ENCODE data around the gene DDX11.
"Not testable (repeated sequence)": the region's sequence is repeated elsewhere in the genome, so short reads cannot be mapped to it uniquely, and the experiment has no call there.

The DDX11 gene

GRCh38 chr12:31067656-31068055, 6.0 kb upstream of the DDX11 start:
- not testable (repeated sequence) for DNase-seq (ENCODE audit: low read depth)

- DNase-seq (ENCODE audit: low read depth): not testable (repeated sequence)
Measured at GRCh38 chr12:31070971-31071740, 2.5 kb upstream of the DDX11 start.

- DNase-seq (ENCODE audit: low read depth): not testable (repeated sequence)
Measured at GRCh38 chr12:31072962-31073361, 698 bp upstream of the DDX11 start.

DNA sequence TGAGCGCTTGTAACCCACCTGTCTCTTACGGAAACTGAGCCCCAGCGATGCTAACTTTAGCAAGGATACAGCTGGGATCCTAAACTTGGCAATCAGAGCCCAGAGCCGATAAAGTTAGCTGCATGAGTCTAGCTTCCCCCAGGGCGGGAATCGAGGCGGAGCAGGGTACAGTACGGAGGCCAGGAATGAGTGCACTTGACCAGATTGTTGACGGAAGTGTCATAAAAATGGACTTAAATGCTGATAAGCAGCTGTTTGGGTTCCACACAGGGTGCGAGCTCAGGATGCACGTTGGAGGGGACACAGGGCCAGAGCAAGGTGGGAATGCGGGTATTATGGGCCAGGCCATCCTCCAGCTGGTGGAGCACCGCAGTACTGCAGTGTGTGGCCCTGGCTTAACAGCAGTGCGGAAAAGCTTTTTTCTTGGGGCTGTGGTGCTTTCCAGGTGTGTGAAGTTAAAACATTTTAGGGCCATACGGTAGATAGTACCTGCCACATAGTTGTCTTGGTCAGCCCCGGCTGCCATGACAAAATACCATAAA, 744 bp downstream of the DDX11 start:
- DNase-seq (ENCODE audit: low read depth): not testable (repeated sequence)

DNA sequence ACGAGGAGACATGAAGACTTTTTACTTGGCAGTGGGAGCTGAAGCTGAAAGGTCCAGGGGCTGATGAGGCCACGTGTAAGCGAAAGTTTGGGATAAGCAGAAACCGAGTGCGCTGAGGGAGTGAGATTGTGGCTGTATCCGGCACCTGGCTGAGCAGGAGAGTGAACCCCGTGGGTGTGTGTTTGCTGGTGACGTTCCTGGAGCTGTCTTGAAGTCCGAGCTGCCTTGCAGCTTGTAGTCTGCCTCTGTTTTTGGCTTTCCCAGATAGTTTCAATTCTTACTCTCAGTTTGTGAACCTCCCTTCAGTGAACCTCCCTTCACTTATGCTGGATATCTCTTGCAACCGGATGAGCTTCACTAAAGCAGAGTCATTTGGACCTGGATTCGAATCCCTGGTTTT, 2.5 kb downstream of the DDX11 start:
- DNase-seq (ENCODE audit: low read depth): not testable (repeated sequence)

- DNase-seq (ENCODE audit: low read depth): not testable (repeated sequence)
Measured at GRCh38 chr12:31077095-31077494, 3.4 kb downstream of the DDX11 start.

GRCh38 chr12:31077998-31078397, 4.3 kb downstream of the DDX11 start:
- DNase-seq (ENCODE audit: low read depth): not testable (repeated sequence)

DNA sequence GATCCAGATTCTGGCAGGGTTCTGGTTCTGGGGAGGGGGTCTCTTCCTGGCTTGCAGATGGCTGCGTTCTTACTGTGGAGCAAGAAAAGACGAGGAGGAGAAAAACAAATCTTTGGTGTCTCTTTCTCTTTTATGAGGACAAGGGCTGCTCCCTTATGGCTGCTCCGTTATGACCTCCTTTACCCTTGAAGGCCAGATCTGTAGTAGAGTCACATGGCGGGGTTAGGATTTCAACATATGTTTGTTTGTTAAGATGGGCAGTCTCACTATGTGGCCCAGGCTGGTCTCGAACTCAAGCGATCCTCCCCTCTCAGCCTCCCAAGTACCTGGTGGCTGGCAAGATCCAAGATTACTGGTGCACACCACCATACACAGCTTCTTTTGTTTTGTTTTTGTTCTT, 5.8 kb downstream of the DDX11 start:
- DNase-seq (ENCODE audit: low read depth): not testable (repeated sequence)

DNA sequence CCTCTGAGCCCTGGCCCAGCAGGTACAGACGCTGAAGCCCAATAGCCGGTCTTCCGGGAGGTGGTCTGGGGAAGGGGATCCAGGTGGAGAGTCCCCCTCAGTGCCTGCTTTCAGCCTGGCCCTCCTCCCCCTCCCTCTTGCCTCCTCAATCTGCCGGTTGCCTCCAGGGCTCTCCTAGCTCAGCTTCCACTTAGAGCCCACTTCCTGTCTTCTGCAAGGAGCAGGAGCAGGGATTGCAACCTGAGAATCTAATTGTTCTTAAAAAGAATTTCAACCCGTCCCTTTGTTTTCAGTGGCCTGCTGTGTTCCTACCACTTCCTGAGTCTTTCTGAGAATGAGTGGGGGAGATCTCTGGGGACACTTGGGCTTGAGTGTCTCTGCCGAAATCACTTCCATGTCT, 6.6 kb downstream of the DDX11 start:
- peak; percentile 10 for DNase-seq (ENCODE audit: low read depth)

DNA sequence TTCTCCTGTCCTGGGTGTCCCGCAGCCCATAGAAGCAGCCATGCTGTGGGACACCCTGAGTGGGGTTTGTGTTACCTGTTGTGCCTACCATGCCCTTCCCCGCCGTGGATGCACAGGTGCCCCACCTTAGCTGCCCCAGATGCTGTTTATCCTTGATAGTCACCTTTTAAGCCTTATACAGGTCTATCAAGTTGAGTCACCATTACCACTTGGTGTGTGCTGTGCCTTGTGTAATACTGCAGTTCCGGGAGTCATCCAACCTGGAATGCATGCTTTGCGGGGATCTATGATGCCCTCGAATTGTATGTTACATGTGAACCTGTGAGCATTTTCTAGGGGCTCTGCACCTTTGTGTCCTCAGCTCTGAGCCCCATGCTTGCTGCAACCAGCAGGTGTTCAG, 7.6 kb downstream of the DDX11 start:
- DNase-seq (ENCODE audit: low read depth): not testable (repeated sequence)

- not testable (repeated sequence) for DNase-seq (ENCODE audit: low read depth)
Measured at GRCh38 chr12:31084241-31084640, 10.6 kb downstream of the DDX11 start.

- not testable (repeated sequence) for DNase-seq (ENCODE audit: low read depth)
Measured at GRCh38 chr12:31086032-31086431, 12.4 kb downstream of the DDX11 start.

DNA sequence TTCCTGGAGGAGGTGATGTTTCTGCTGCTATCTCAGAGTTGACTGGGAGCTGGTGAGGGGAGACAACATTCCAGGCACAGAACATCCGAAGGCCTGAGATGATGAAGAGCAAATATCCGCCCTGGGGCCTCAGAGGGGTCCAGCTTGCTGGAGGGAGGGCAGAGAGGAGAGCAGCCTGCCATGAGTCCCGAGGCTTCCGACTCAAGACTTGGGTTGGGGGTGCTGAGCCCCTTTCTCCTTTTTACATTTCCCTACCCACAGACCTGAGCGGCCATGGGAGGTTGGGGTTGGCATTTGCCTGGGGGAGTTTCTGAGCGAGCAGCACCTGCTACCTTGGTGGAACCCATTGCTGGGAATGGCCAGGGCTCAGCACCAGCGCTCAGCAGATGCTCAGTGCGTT, 13.8 kb downstream of the DDX11 start:
- DNase-seq (ENCODE audit: low read depth): not testable (repeated sequence)

DNA sequence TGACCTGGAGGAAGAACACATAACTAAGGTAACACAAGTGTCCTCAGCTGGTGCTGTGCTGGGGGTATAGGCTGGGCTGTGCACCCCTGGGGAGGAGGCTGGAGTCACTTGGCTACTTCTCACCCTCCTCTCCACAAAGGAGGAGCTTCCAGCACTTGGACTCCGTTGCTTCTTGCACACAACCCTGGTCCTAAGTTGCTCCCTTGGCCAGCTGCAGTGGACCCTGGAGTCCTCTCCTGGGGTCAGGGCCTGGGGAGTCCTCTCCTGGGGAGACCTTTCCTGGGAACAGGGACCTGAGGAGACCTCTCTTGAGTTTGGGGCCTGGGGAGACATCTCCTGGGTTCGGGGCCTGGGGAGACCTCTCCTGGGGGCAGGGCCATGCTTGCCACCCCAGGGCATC, 14.3 kb downstream of the DDX11 start:
- not testable (repeated sequence) for DNase-seq (ENCODE audit: low read depth)

GRCh38 chr12:31089072-31089471, 15.4 kb downstream of the DDX11 start:
- no peak for DNase-seq (ENCODE audit: low read depth)

- DNase-seq (ENCODE audit: low read depth): not testable (repeated sequence)
Measured at GRCh38 chr12:31091629-31092028, 18.0 kb downstream of the DDX11 start.

DNA sequence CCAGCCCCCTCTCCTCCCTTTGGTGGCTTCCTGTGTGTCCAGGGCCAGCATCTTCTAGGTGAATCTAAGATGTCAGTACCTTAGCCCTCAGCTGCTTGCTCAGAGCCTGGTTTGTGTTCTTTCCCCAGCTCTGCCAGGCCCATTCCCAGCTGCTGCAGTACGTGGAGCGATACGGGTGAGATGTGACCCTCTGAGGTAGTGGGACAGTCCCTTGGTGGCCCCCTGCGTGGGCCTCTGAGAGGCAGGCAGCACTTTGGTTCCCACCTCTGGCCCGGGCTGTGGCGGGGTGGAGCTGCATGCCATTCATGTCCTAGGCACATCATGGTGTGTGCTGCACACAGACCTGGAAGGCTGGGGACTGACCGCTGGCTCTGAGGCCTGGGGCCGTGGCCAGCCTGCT, 19.1 kb downstream of the DDX11 start:
- DNase-seq (ENCODE audit: low read depth): not testable (repeated sequence)

DNA sequence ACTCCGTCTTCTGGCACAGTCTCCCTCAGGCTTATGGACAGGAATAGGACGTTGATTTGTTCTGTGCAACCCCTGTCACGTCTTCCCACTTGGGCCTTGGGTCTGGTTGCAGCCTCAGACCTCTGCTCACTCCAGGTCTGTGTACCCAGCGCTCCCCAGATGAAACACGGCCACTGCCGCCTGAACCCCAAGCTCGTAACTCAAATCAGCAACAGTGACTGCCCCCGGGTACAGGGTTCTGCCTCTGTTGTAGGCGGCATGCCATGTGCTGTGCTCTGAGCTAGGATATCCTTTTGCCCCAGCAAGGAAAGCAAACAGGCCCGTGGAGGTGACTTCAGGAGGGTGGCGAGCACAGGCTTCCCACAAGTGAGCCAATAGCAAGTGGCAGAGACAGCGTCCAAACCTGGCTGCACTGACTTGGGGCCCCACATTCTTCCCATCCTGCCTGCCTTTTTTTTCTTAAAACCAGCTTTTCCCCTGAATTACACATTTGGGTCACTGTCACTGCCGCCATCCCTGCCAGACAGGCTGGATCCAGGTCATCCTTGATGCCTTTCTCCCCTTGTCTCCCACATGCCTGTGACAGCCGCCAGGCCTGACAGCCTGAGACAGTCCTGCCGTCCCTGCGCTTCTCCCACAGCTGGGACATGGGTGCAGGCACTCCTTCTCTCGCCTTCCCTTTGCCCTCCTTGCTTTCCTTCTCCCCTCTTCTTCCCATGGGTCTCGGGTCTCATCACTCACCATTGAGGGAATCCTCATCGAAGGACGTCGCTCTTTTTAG, 21.6 kb downstream of the DDX11 start:
- not testable (repeated sequence) for DNase-seq (ENCODE audit: low read depth)

DNA sequence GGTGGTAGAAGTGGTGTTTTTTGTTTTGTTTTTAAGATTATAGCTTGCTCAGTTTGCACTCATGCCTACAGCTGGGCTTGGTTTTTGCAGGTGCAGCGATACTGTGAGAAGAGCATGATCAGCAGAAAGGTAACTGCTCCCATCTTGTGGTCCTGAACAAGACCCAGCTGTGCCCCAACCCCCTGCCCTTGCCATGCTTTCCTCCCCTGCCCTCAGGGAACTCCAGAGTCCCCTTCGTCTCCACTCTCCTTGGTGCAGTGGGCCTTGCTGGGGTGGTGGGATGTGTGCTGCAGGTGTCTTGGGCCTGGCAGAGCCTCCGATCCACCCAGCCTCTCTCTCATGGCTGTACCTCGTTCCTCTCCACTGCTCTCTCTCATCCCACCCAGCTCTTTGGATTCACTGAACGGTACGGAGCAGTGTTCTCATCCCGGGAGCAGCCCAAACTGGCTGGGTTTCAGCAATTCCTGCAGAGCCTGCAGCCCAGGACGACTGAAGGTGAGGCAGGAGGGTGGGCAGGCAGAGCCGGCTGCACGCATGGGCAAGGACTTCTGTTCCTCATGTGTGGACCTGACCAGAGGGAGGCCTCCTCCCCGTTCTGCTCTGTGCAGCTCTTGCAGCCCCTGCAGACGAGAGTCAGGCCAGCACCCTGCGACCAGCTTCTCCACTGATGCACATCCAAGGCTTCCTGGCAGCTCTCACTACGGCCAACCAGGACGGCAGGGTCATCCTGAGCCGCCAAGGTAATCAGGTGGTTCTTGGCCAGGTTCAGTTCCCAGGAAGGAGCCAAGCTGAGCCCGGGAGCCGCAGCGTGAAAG, 22.8 kb downstream of the DDX11 start:
- DNase-seq (ENCODE audit: low read depth): not testable (repeated sequence)

GRCh38 chr12:31097819-31098218, 24.2 kb downstream of the DDX11 start:
- DNase-seq (ENCODE audit: low read depth): not testable (repeated sequence)

- DNase-seq (ENCODE audit: low read depth): not testable (repeated sequence)
Measured at GRCh38 chr12:31098363-31098762, 24.7 kb downstream of the DDX11 start.

GRCh38 chr12:31098771-31099170, 25.1 kb downstream of the DDX11 start:
- DNase-seq (ENCODE audit: low read depth): not testable (repeated sequence)
